Right lobe of liver (tissue), 6 donors: ENCODE measurements around the gene CACNA1F. TPM values are rescaled to one million over a fixed set of nuclear protein-coding genes. Genes with fewer than 3 reads are reported as not detected.

Source experiments
- ATAC-seq, 4 donors: fragments of 200-7000 bp; cut with Tn5 transposase; one replicate each; pipeline ENCODE4 v1.9.1; 2020; ENCODE audit warnings: mild to moderate bottlenecking in 4 of 4, moderate library complexity in 4 of 4
- DNase-seq, 3 donors: peaks; one replicate each; pipeline ENCODE4 v3.0.0-alpha.2; 2020
- H3K27ac ChIP-seq, 3 donors: fragments of 200-600 bp; one replicate each; pipeline ENCODE4 v1.8.0; 2022
- H3K27me3 ChIP-seq, 2 donors: fragments of 200-600 bp; one replicate each; pipeline ENCODE4 v1.8.0; 2022
- H3K36me3 ChIP-seq, 4 donors: fragments of 200-600 bp; sonication (generic) in 1 of 4; one replicate each; pipeline versions ENCODE4 v1.5.1 to v1.8.0; 2017 to 2022; ENCODE audit warnings: control low read depth in 1 of 4
- H3K4me1 ChIP-seq, 4 donors: fragments of 200-600 bp; sonication (generic) in 1 of 4; one replicate each; pipeline versions ENCODE4 v1.5.1 to v1.8.0; 2017 to 2022; ENCODE audit warnings: control low read depth in 1 of 4
- H3K4me3 ChIP-seq, 3 donors: fragments of 200-600 bp; one replicate each; pipeline ENCODE4 v1.8.0; 2022
- H3K9me3 ChIP-seq, 4 donors: fragments of 200-600 bp; sonication (generic) in 1 of 4; one replicate each; pipeline versions ENCODE4 v1.5.1 to v1.8.0; 2017 to 2022; ENCODE audit warnings: control low read depth in 1 of 4
- POLR2A ChIP-seq: fragments of 450-650 bp; IDR thresholded peaks from one replicate; pipeline ENCODE4 v1.6.1; 2017; ENCODE audit warnings: antibody characterized with exemption, mild to moderate bottlenecking
- WGBS: methylation state at CpG from one replicate; pipeline ENCODE4 v1.1.6; 2018; ENCODE audit warnings: low coverage, low lambda C conversion rate; ENCODE audit not compliant: insufficient coverage; ENCODE audit errors: missing lambda C conversion rate; 5-methylcytosine and 5-hydroxymethylcytosine counted together
- intact Hi-C, 2 donors: fragments of 100-400 bp; cut with DNase I; formaldehyde crosslinking; loops; one replicate each; pipeline versions ENCODE4 v1.11.2 to v1.14.1; 2022
- total RNA-seq, 6 experiments: library from RNA; depleted of rRNA in 2 of 6; stranded (reverse); fragments of >200 nt in 2 of 6; fragmentation: NEBNext Ultra II Directional in 3 of 6; extraction: Animal tissue kit (Norgen Biotek cat#: 25700) in 3 of 6; gene quantifications; one replicate each; pipeline versions ENCODE4 v1.1.0 to v1.2.4, GENCODE V29; 2016 to 2023
- TF ChIP-seq, protein P1 (sequence below), 4 donors: fragments of 200-600 bp in 3 of 4; fragments of 450-650 bp in 1 of 4; IDR thresholded peaks; one replicate each; pipeline versions ENCODE4 v1.5.1 to v1.8.0; 2016 to 2022; ENCODE audit warnings: antibody characterized with exemption in 4 of 4, mild to moderate bottlenecking in 2 of 4
- donor health status: DM: no; HTN: yes; CAD: no.
- donor health status: DM: no; HTN: no; CAD: no.
- donor health status: DM: no; HTN: no; CAD: no.
- donor health status: DM: no; HTN: yes; CAD: no.
- donor health status: DM: no; HTN: yes; CAD: no.

Gene CACNA1F
- total RNA-seq, 6 experiments from 2014 or later: 0.06 TPM; not detected in 5

DNA sequence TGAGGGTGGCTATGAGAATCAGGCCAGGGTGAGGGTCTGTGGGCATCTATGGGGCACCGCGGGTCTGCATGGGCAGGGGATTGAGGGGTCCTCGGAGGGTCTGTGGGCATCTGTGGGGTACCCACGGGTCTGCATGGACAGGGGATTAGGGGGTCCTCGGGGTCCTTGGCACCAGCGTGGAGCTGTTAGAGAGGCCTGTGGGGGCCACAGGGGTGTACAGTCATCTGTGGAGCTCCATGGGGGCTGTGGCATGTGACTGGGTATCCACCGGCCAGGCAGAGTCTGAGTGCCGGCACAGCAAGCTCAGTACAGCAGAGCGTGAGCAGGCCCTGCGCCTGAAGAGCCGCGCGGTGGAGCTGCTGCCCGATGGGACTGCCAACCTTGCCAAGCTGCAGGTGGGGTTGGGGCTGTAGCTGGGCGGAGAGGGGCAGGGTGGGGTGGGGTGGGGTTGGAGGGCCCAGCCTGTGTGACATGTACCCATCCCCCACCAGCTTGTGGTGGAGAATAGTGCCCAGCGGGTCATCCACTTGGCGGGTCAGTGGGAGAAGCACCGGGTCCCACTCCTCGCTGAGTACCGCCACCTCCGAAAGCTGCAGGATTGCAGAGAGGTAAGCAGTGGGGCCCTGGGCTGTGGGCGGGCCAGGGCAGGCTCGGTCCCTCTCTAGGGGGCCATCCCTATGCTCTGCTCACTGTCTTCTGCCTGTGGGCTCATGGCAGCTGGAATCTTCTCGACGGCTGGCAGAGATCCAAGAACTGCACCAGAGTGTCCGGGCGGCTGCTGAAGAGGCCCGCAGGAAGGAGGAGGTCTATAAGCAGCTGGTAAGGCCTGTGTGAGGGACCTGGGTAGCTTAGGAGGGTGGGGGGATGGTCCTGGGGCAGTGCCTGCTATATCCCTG is 15.0 kb upstream of the CACNA1F start:
- TF ChIP-seq POLR2A: no peak
- no peak for DNase-seq

DNA sequence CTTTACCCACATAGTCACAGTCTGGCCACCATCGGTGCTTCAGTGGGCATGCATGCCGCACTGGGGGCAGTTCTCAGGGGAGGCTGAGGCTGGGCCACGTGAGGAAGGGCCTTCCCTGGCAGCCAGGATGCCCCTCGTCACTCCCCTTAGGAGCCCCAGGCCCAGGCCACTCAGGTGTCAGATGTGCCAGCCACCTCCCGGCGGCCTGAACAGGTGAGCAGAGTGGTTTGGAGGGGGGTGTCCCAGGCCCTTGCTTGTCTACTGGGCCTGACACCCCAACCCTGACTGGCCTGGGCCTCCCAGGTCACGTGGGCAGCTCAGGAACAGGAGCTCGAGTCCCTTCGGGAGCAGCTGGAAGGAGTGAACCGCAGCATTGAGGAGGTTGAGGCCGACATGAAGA is 14.2 kb upstream of the CACNA1F start:
- intact Hi-C loops: no loop called here
- peaks cover 0 to 7% (median 1%) of the 10 kb centered on the region in 4 donors for H3K36me3 ChIP-seq
- 20% methylated on average over 1 of the region's 11 CpGs for WGBS

More for the DNA sequence above, 15.0 kb upstream of the CACNA1F start:
- Histone ChIP-seq H3K27me3 (no peaks in the 10 kb centered on the region), H3K4me1 (no peaks in the 10 kb centered on the region), H3K27ac (no peak overlapping the region), H3K36me3 (peaks cover 0 to 6% (median 1%) of the 10 kb centered on the region in 4 donors), H3K4me3 (no peak overlapping the region), H3K9me3 (no peaks in the 10 kb centered on the region)
- intact Hi-C loops: no loop called here
- no CpG with 5 or more reads among the region's 28 CpGs for WGBS
- ATAC-seq: no peak

DNA sequence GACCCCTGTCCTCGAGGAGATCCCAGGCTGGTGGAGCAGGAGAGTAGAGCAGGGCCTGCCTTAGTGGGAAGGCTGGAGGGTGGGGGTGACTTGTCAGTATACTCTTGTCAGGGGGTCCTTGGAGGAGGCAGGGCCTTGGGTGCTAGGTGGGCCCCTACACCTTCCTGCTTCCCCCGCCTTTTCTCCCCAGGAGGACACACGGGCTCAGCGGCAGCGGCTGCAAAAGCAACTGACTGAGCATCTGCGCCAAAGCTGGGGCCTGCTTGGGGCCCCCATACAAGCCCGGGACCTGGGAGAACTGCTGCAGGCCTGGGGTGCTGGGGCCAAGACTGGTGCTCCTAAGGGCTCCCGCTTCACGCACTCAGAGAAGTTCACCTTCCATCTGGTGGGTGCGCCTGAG is 13.4 kb upstream of the CACNA1F start:
- TF ChIP-seq POLR2A: no peak
- TF ChIP-seq, protein P1, sequence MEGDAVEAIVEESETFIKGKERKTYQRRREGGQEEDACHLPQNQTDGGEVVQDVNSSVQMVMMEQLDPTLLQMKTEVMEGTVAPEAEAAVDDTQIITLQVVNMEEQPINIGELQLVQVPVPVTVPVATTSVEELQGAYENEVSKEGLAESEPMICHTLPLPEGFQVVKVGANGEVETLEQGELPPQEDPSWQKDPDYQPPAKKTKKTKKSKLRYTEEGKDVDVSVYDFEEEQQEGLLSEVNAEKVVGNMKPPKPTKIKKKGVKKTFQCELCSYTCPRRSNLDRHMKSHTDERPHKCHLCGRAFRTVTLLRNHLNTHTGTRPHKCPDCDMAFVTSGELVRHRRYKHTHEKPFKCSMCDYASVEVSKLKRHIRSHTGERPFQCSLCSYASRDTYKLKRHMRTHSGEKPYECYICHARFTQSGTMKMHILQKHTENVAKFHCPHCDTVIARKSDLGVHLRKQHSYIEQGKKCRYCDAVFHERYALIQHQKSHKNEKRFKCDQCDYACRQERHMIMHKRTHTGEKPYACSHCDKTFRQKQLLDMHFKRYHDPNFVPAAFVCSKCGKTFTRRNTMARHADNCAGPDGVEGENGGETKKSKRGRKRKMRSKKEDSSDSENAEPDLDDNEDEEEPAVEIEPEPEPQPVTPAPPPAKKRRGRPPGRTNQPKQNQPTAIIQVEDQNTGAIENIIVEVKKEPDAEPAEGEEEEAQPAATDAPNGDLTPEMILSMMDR (IDR thresholded peaks at IDR 0.05): no peak
- 51% methylated on average over 3 of the region's 10 CpGs for WGBS
- H3K27ac ChIP-seq: no peak overlapping the region
- H3K27me3 ChIP-seq: no peaks in the 10 kb centered on the region
- ATAC-seq: no peak
- no peak for DNase-seq
- intact Hi-C loops: no loop called here
- peaks cover 0 to 7% (median 1%) of the 10 kb centered on the region in 4 donors for H3K36me3 ChIP-seq
- no peak overlapping the region for H3K4me3 ChIP-seq
- no peaks in the 10 kb centered on the region for H3K4me1 ChIP-seq
- no peaks in the 10 kb centered on the region for H3K9me3 ChIP-seq

More for the DNA sequence above, 14.2 kb upstream of the CACNA1F start:
- no peaks in the 10 kb centered on the region for H3K9me3 ChIP-seq
- H3K4me1 ChIP-seq: no peaks in the 10 kb centered on the region
- H3K4me3 ChIP-seq: no peak overlapping the region
- ATAC-seq (no peak), DNase-seq (no peak)
- TF ChIP-seq, protein P1 (IDR thresholded peaks at IDR 0.05): no peak
- no peak for TF ChIP-seq POLR2A
- no peak overlapping the region for H3K27ac ChIP-seq
- H3K27me3 ChIP-seq: no peaks in the 10 kb centered on the region

DNA sequence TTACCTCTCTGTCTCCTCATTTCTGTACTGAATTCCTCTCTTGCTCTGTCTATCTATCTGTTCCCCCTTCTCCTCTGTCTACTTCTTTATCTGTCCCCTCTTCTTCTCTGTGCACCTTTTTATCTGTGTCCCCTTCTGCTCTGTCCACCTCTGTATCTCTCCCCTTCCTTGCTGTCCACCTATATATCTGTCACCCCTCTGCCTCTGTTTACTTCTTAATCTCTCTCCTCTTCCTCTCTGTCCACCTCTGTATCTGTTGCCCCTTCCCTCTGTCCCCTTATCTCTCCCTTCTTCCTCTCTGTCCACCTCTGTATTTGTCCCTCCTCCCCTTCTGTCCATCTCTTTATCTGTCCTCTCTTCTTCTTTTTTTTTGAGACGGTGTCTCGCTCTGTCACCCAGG is 11.1 kb upstream of the CACNA1F start:
- TF ChIP-seq, protein P1 (IDR thresholded peaks at IDR 0.05): no peak
- no peak for TF ChIP-seq POLR2A
- WGBS: 87% methylated on average over 2 of the region's 2 CpGs
- DNase-seq: no peak

DNA sequence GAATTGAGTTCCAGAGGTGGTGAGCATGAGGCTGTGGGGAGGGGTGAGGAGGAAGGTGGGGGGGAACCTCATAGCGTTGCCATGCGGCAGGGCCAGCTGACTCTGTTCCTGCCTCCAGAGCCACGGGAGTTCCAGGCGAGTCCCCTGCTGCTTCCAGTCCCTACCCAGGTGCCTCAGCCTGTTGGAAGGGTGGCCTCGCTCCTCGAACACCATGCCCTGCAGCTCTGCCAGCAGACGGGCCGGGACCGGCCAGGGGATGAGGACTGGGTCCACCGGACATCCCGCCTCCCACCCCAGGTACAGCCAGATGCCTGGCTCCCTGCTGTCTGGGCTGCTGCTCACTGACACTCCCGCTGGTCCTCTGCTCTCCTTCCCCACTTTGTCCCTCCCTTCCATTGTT is 10.0 kb upstream of the CACNA1F start:
- 57% methylated on average over 3 of the region's 12 CpGs for WGBS
- no peak for DNase-seq

More for the DNA sequence above, 11.1 kb upstream of the CACNA1F start:
- Histone ChIP-seq H3K27ac (no peak overlapping the region), H3K9me3 (no peaks in the 10 kb centered on the region), H3K4me3 (no peak overlapping the region), H3K4me1 (no peaks in the 10 kb centered on the region), H3K27me3 (no peaks in the 10 kb centered on the region), H3K36me3 (peaks cover 0 to 7% (median 1%) of the 10 kb centered on the region in 4 donors)
- intact Hi-C loops: no loop called here
- ATAC-seq: no peak

More for the DNA sequence above, 10.0 kb upstream of the CACNA1F start:
- H3K27me3 ChIP-seq: no peaks in the 10 kb centered on the region
- H3K4me3 ChIP-seq: no peak overlapping the region
- H3K9me3 ChIP-seq: no peaks in the 10 kb centered on the region
- no peaks in the 10 kb centered on the region for H3K4me1 ChIP-seq
- intact Hi-C loops: no loop called here
- H3K27ac ChIP-seq: no peak overlapping the region
- TF ChIP-seq POLR2A: no peak
- TF ChIP-seq, protein P1 (IDR thresholded peaks at IDR 0.05): no peak
- peaks cover 0 to 7% (median 0%) of the 10 kb centered on the region in 4 donors for H3K36me3 ChIP-seq
- no peak for ATAC-seq
